ENCODE results near the gene SBK1.

SBK1 gene

GRCh38 chr16:28291651-28292626, at the start of gene SBK1:
SBK1 (plus strand) TSS chr16:28292525; CDS start chr16:28317392, 24,867 bp downstream.
- no peak for TF ChIP-seq GATA3 (IDR thresholded peaks at IDR 0.05; ENCODE audit: low read depth, low read length)
- no peak for TF ChIP-seq GATA2 (IDR thresholded peaks at IDR 0.05; ENCODE audit: low read depth, low read length)

GRCh38 chr16:28250999-28251398, 41.3 kb upstream of the SBK1 start:
- TF ChIP-seq GATA2 (IDR thresholded peaks at IDR 0.05; ENCODE audit: low read depth, low read length) (no peak), GATA3 (IDR thresholded peaks at IDR 0.05; ENCODE audit: low read depth, low read length) (no peak)

GRCh38 chr16:28254158-28254557, 38.2 kb upstream of the SBK1 start:
- no peak for TF ChIP-seq GATA2 (IDR thresholded peaks at IDR 0.05; ENCODE audit: low read depth, low read length)
- no peak for TF ChIP-seq GATA3 (IDR thresholded peaks at IDR 0.05; ENCODE audit: low read depth, low read length)

GRCh38 chr16:28255838-28256237, 36.5 kb upstream of the SBK1 start:
- no peak for TF ChIP-seq GATA2 (IDR thresholded peaks at IDR 0.05; ENCODE audit: low read depth, low read length)
- TF ChIP-seq GATA3 (IDR thresholded peaks at IDR 0.05; ENCODE audit: low read depth, low read length), result no peak

GRCh38 chr16:28257256-28257655, 35.1 kb upstream of the SBK1 start:
- TF ChIP-seq GATA2 (IDR thresholded peaks at IDR 0.05; ENCODE audit: low read depth, low read length) (no peak), GATA3 (IDR thresholded peaks at IDR 0.05; ENCODE audit: low read depth, low read length) (no peak)

GRCh38 chr16:28258567-28258966, 33.8 kb upstream of the SBK1 start:
- TF ChIP-seq GATA2 (IDR thresholded peaks at IDR 0.05; ENCODE audit: low read depth, low read length), result no peak
- TF ChIP-seq GATA3 (IDR thresholded peaks at IDR 0.05; ENCODE audit: low read depth, low read length), result no peak

GRCh38 chr16:28259091-28259780, 33.1 kb upstream of the SBK1 start:
- TF ChIP-seq GATA3 (IDR thresholded peaks at IDR 0.05; ENCODE audit: low read depth, low read length) (no peak), GATA2 (IDR thresholded peaks at IDR 0.05; ENCODE audit: low read depth, low read length) (no peak)

GRCh38 chr16:28259781-28260150, 32.6 kb upstream of the SBK1 start:
- TF ChIP-seq GATA3 (IDR thresholded peaks at IDR 0.05; ENCODE audit: low read depth, low read length), result no peak
- TF ChIP-seq GATA2 (IDR thresholded peaks at IDR 0.05; ENCODE audit: low read depth, low read length), result no peak

- no peak for TF ChIP-seq GATA2 (IDR thresholded peaks at IDR 0.05; ENCODE audit: low read depth, low read length)
- no peak for TF ChIP-seq GATA3 (IDR thresholded peaks at IDR 0.05; ENCODE audit: low read depth, low read length)
Measured at GRCh38 chr16:28260193-28260592, 32.1 kb upstream of the SBK1 start.

GRCh38 chr16:28261942-28262341, 30.4 kb upstream of the SBK1 start:
- TF ChIP-seq GATA3 (IDR thresholded peaks at IDR 0.05; ENCODE audit: low read depth, low read length) (no peak), GATA2 (IDR thresholded peaks at IDR 0.05; ENCODE audit: low read depth, low read length) (no peak)

GRCh38 chr16:28263305-28263704, 29.0 kb upstream of the SBK1 start:
- TF ChIP-seq GATA2 (IDR thresholded peaks at IDR 0.05; ENCODE audit: low read depth, low read length), result no peak
- no peak for TF ChIP-seq GATA3 (IDR thresholded peaks at IDR 0.05; ENCODE audit: low read depth, low read length)

GRCh38 chr16:28264656-28265055, 27.7 kb upstream of the SBK1 start:
- no peak for TF ChIP-seq GATA3 (IDR thresholded peaks at IDR 0.05; ENCODE audit: low read depth, low read length)
- no peak for TF ChIP-seq GATA2 (IDR thresholded peaks at IDR 0.05; ENCODE audit: low read depth, low read length)

GRCh38 chr16:28265822-28266221, 26.5 kb upstream of the SBK1 start:
- TF ChIP-seq GATA3 (IDR thresholded peaks at IDR 0.05; ENCODE audit: low read depth, low read length), result no peak
- no peak for TF ChIP-seq GATA2 (IDR thresholded peaks at IDR 0.05; ENCODE audit: low read depth, low read length)

GRCh38 chr16:28267356-28267755, 25.0 kb upstream of the SBK1 start:
- TF ChIP-seq GATA3 (IDR thresholded peaks at IDR 0.05; ENCODE audit: low read depth, low read length), result no peak
- TF ChIP-seq GATA2 (IDR thresholded peaks at IDR 0.05; ENCODE audit: low read depth, low read length), result no peak

- TF ChIP-seq GATA2 (IDR thresholded peaks at IDR 0.05; ENCODE audit: low read depth, low read length) (no peak), GATA3 (IDR thresholded peaks at IDR 0.05; ENCODE audit: low read depth, low read length) (no peak)
Measured at GRCh38 chr16:28273511-28273910, 18.8 kb upstream of the SBK1 start.

All from SH-SY5Y (cell line).